ENCODE data around the gene WWTR1. TPM values are rescaled to one million over a fixed set of nuclear protein-coding genes. Genes with fewer than 3 reads are reported as not detected.

The WWTR1 gene
- total and polyA plus RNA-seq, 8 donors: 15.4 to 116 (median 61.4) TPM

- intact Hi-C loops (cut with DNase I; ENCODE audit: low total_unique reads): loop anchor here (10.0 kb wide), 1 partner anchor 85 kb away; the partner anchor contains the start of gene WWTR1
- TF ChIP-seq POLR2A (IDR thresholded peaks at IDR 0.05) (no peak), POLR2AphosphoS5 (IDR thresholded peaks at IDR 0.05) (no peak), CTCF (IDR thresholded peaks at IDR 0.05) (no peak), EP300 (IDR thresholded peaks at IDR 0.05) (no peak)
Measured at GRCh38 chr3:149570016-149570415, 87.8 kb downstream of the WWTR1 start.

GRCh38 chr3:149567381-149567780 lies 90.4 kb downstream of the WWTR1 start:
- H3K4me1 ChIP-seq: peaks cover 6 to 45% (median 25%) of the 10 kb centered on the region in 4 donors
- TF ChIP-seq EP300 (IDR thresholded peaks at IDR 0.05) (no peak), CTCF (IDR thresholded peaks at IDR 0.05) (no peak), POLR2A (IDR thresholded peaks at IDR 0.05) (no peak), POLR2AphosphoS5 (IDR thresholded peaks at IDR 0.05) (no peak)
- no peak overlapping the region for H3K4me3 ChIP-seq

More at GRCh38 chr3:149570016-149570415, 87.8 kb downstream of the WWTR1 start:
- no peak overlapping the region for H3K4me3 ChIP-seq
- H3K27me3 ChIP-seq: no peaks in the 10 kb centered on the region
- peaks cover 0 to 24% (median 13%) of the 10 kb centered on the region in 4 donors for H3K36me3 ChIP-seq
- H3K9me3 ChIP-seq: no peaks in the 10 kb centered on the region
- no peak for DNase-seq
- no peak overlapping the region for H3K27ac ChIP-seq
- WGBS, 5 donors: 86 to 95% (median 93%) methylated on average over 8 of the region's 8 CpGs
- peaks cover 11 to 64% (median 35%) of the 10 kb centered on the region in 4 donors for H3K4me1 ChIP-seq

GRCh38 chr3:149566292-149566975 lies 91.4 kb downstream of the WWTR1 start:
- Histone ChIP-seq H3K4me3 (no peak overlapping the region), H3K4me1 (peaks cover 3 to 43% (median 20%) of the 10 kb centered on the region in 4 donors), H3K27ac (peak overlapping the region in 3 of 5 donors; percentile 6 to 42 (median 23)), H3K27me3 (no peaks in the 10 kb centered on the region), H3K9me3 (no peaks in the 10 kb centered on the region), H3K36me3 (peaks cover 0 to 13% (median 3%) of the 10 kb centered on the region in 4 donors)
- DNase-seq: no peak
- 34 to 53% (median 40%) methylated on average over 6 of the region's 6 CpGs for WGBS, 5 donors
- intact Hi-C loops (cut with DNase I; ENCODE audit: low total_unique reads): no loop called here
- TF ChIP-seq POLR2A (IDR thresholded peaks at IDR 0.05) (no peak), POLR2AphosphoS5 (IDR thresholded peaks at IDR 0.05) (no peak), CTCF (IDR thresholded peaks at IDR 0.05) (no peak), EP300 (IDR thresholded peaks at IDR 0.05) (no peak)

More at GRCh38 chr3:149567381-149567780, 90.4 kb downstream of the WWTR1 start:
- H3K27me3 ChIP-seq: no peaks in the 10 kb centered on the region
- H3K36me3 ChIP-seq: peaks cover 0 to 22% (median 11%) of the 10 kb centered on the region in 4 donors
- intact Hi-C loops (cut with DNase I; ENCODE audit: low total_unique reads): no loop called here
- no peaks in the 10 kb centered on the region for H3K9me3 ChIP-seq
- 46 to 61% (median 49%) methylated on average over 2 of the region's 2 CpGs for WGBS, 5 donors
- no peak for DNase-seq
- peak overlapping the region in 1 of 5 donors; percentile 27 for H3K27ac ChIP-seq

- no peak overlapping the region for H3K27ac ChIP-seq
- TF ChIP-seq CTCF (IDR thresholded peaks at IDR 0.05) (no peak), POLR2A (IDR thresholded peaks at IDR 0.05) (no peak), POLR2AphosphoS5 (IDR thresholded peaks at IDR 0.05) (no peak), EP300 (IDR thresholded peaks at IDR 0.05) (no peak)
- H3K4me1 ChIP-seq: peaks cover 0 to 55% (median 23%) of the 10 kb centered on the region in 4 donors
- intact Hi-C loops (cut with DNase I; ENCODE audit: low total_unique reads): no loop called here
- 90 to 98% (median 96%) methylated on average over 2 of the region's 2 CpGs for WGBS, 5 donors
- no peak for DNase-seq
- H3K36me3 ChIP-seq: no peaks in the 10 kb centered on the region
- H3K27me3 ChIP-seq: no peaks in the 10 kb centered on the region
- H3K9me3 ChIP-seq: no peaks in the 10 kb centered on the region
- H3K4me3 ChIP-seq: no peak overlapping the region
Measured at GRCh38 chr3:149564079-149564478, 93.7 kb downstream of the WWTR1 start.
